Aorta (tissue), 5 donors: ENCODE measurements around the gene REXO1. TPM values are rescaled to one million over a fixed set of nuclear protein-coding genes. Genes with fewer than 3 reads are reported as not detected.

Experiments
- ATAC-seq: fragments of 200-7000 bp; cut with Tn5 transposase; one replicate; pipeline ENCODE4 v1.9.1; 2022; ENCODE audit warnings: moderate library complexity; ENCODE audit not compliant: low FRiP score
- DNase-seq, 2 donors: peaks; one replicate each; pipeline ENCODE4 v3.0.0-alpha.2; 2020
- H3K27ac ChIP-seq, 2 donors: one replicate each; pipeline ENCODE4 v1.5.1; 2013; ENCODE audit warnings: low read length in 2 of 2, mild to moderate bottlenecking in 2 of 2, moderate library complexity in 2 of 2, control low read depth in 1 of 2, inconsistent platforms in 1 of 2, low read depth in 1 of 2
- H3K27me3 ChIP-seq, 2 donors: one replicate each; pipeline ENCODE4 v1.6.1; 2013; ENCODE audit warnings: control low read depth in 1 of 2, low read length in 1 of 2, mild to moderate bottlenecking in 1 of 2, moderate library complexity in 1 of 2; ENCODE audit not compliant: insufficient read depth in 2 of 2, control insufficient read depth in 1 of 2
- H3K36me3 ChIP-seq, 2 donors: one replicate each; pipeline ENCODE4 v1.6.1; 2013; ENCODE audit warnings: control low read depth in 1 of 2, low read length in 1 of 2, mild to moderate bottlenecking in 1 of 2; ENCODE audit not compliant: insufficient read depth in 2 of 2, control insufficient read depth in 1 of 2
- H3K4me1 ChIP-seq, 2 donors: one replicate each; pipeline ENCODE4 v1.6.1; 2013; ENCODE audit warnings: low read length in 2 of 2, control low read depth in 1 of 2, mild to moderate bottlenecking in 1 of 2, moderate library complexity in 1 of 2; ENCODE audit not compliant: insufficient read depth in 2 of 2, control insufficient read depth in 1 of 2
- H3K4me3 ChIP-seq, 2 donors: one replicate each; pipeline ENCODE4 v1.5.1; 2013; ENCODE audit warnings: low read length in 2 of 2, control low read depth in 1 of 2, mild to moderate bottlenecking in 1 of 2
- H3K9me3 ChIP-seq: one replicate; pipeline ENCODE4 v1.6.1; 2013; ENCODE audit warnings: mild to moderate bottlenecking, low read length; ENCODE audit not compliant: control insufficient read depth
- WGBS, 2 donors: extraction: QIAGEN DNeasy Blood & Tissue Kit; methylation state at CpG; one replicate each; pipeline ENCODE4 v1.1.7; 2013; 5-methylcytosine and 5-hydroxymethylcytosine counted together
- intact Hi-C, 2 donors: fragments of 100-400 bp; cut with DNase I; formaldehyde crosslinking; loops; one replicate each; pipeline versions ENCODE4 v1.14.2 to v1.15.0; 2022
- polyA plus RNA-seq, 2 donors: library from polyadenylated mRNA; stranded (reverse); fragments of 200-250 nt; gene quantifications; one replicate each; pipeline ENCODE4 v1.2.3, GENCODE V29; 2013
- total RNA-seq, 2 donors: library from RNA; stranded (reverse); fragmentation: NEBNext Ultra II Directional; extraction: Animal tissue kit (Norgen Biotek cat#: 25700); gene quantifications; one replicate each; pipeline ENCODE4 v1.2.1, GENCODE V29; 2021
- donor health status: healthy with polysubstance abuse.
- donor health status: Bipolar disorder and iron deficiency.
- donor health status: DM: no; HTN: no; CAD: no.
- donor health status: DM: no; HTN: no; CAD: no.
- donor health status: DM: yes; HTN: yes; CAD: no.

Gene REXO1
- total and polyA plus RNA-seq, 4 donors, result 4.8 to 29.9 (median 26.7) TPM

GRCh38 chr19:1853295-1854038 lies 5.2 kb upstream of the REXO1 start:
- Histone ChIP-seq H3K27ac (no peak overlapping the region), H3K4me1 (no peaks in the 10 kb centered on the region), H3K4me3 (no peak overlapping the region), H3K9me3 (no peaks in the 10 kb centered on the region), H3K27me3 (no peaks in the 10 kb centered on the region), H3K36me3 (no peaks in the 10 kb centered on the region)
- ATAC-seq, result peak; percentile 52
- intact Hi-C loops, result no loop called here
- DNase-seq, result peak; percentile 86 to 90
- 36 to 38% methylated on average over 27 of the region's 27 CpGs for WGBS, 2 donors

DNA sequence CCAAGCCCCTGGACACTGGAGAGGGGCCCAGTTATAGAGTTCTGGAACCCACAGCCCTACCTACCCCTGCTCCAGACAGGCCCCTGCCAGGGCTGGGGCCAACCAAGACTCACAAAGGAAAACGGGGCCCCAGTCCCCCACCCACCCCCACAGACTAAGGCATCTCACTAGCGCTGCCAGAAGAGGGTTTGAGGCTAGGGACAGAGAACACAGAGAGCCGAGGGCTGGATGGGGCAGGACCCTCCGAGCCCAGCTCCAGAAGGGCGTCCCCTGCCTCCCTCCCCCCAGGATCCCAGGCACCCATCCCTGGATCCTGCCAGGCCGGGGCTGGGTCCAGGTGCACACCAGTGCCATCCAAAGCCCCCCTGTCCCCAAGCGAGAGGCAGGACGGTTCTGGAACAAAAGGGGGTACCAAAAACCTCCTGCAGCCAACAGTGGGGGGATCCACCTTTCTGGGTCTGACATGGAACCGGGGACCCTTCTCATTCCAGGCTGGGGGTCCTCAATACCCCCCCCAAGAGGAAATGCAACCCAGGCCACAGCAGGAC lies 4.4 kb upstream of the REXO1 start:
- Histone ChIP-seq H3K4me3 (no peak overlapping the region), H3K36me3 (no peaks in the 10 kb centered on the region), H3K27me3 (no peaks in the 10 kb centered on the region), H3K4me1 (no peaks in the 10 kb centered on the region), H3K9me3 (no peaks in the 10 kb centered on the region), H3K27ac (no peak overlapping the region)
- intact Hi-C loops, result no loop called here
- 81 to 82% methylated on average over 9 of the region's 9 CpGs for WGBS, 2 donors
- DNase-seq (no peak), ATAC-seq (no peak)

DNA sequence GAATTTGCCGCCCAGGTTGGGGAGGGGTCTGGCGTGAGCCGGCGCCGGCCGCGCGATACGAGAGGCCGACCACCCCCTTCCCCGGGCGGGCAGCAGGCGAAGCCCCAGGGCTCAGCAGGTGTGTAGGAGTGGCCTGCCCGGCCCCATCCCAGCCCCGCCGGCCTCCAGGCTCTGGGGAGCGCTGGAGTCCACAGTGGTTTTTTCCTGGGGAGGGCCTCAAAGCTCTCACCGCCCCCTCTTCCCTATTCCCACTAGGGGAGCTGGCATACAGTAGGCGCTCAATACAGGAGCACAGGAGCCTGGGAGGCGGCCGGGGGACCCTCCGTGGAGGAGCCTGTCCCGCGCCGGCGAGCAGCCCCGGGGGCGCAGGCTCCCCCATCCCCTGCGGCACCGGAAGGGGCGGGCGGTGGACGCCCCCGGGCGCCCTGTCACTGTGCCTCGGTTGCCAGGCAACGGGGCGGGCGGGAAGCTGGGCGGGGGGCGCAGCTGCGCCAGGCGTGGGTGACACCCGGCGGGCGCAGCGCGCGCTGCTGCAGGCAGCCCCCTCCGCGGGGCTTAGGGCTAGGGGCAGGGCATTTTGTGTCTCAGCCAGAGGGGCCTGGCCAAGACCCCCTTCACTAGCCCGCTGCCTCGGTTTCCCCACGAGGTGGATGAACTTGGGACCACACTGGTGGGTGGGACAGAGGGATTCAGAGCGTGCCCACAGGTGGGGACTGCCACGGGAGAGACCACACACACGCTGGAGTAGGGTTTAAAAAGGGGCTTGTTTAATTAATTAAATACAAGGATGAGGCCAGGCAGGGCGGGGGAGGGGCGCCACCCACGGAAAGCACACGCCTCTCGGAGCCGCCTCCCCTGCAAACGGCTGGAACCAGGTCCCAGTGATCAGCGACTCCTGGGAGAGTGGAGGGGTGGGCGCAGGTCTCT lies 3.6 kb upstream of the REXO1 start:
- ATAC-seq (no peak), DNase-seq (no peak)
- Histone ChIP-seq H3K9me3 (no peaks in the 10 kb centered on the region), H3K27me3 (no peaks in the 10 kb centered on the region), H3K36me3 (no peaks in the 10 kb centered on the region), H3K27ac (no peak overlapping the region), H3K4me1 (peaks cover 0 to 3% of the 10 kb centered on the region in 2 donors), H3K4me3 (no peak overlapping the region)
- WGBS, 2 donors, result 37 to 44% methylated on average over 53 to 66 of the region's 66 CpGs
- intact Hi-C loops, result no loop called here

DNA sequence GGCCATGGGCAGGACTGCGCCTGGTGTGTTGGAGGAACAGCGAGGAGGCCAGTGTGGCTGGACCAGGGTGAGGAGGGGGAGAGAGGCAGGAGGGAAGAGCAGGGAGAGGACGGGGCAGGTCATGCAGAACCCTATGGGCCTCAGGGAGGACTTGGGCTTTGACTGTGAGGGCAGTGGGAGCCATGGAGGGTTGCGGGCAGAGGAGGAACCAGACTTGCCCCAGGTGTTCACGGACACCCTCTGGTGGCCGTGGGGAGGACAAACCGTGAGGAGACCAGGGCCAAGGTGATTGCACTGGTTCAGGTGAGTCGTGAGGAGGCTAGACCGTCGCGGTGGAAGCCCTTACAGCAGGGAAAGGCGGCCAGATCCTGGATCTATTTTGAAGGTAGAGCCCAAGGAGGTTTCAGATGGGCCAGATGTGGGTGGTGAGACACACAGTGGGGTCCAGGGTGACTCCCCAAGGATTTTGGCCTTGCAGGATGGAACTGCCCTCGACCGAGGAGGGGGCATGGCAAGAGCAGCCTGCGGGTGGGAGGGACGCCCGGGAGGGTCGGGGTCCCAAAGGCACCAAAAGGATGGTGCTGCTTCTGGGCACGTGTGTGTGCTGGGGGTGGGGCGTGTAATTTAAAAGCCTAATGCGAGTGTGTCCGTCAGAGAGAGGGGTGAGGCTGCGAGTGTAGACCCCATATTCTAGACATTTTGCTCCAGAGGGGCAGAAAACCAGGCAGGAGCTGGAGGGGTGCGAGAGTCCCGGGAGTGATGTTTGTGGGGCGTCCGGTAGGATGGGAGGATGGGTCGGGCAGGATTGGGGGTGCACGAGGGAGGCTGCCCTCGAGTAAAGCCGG lies 2.7 kb upstream of the REXO1 start:
- peaks cover 0 to 3% of the 10 kb centered on the region in 2 donors for H3K4me1 ChIP-seq
- DNase-seq (no peak), ATAC-seq (no peak)
- H3K36me3 ChIP-seq, result no peaks in the 10 kb centered on the region
- no peak overlapping the region for H3K27ac ChIP-seq
- H3K27me3 ChIP-seq, result no peaks in the 10 kb centered on the region
- H3K4me3 ChIP-seq, result no peak overlapping the region
- intact Hi-C loops, result no loop called here
- no peaks in the 10 kb centered on the region for H3K9me3 ChIP-seq
- WGBS, 2 donors, result 74 to 76% methylated on average over 29 to 31 of the region's 31 CpGs

GRCh38 chr19:1849886-1850398 lies 1.7 kb upstream of the REXO1 start:
- Histone ChIP-seq H3K27ac (no peak overlapping the region), H3K9me3 (no peaks in the 10 kb centered on the region), H3K4me3 (no peak overlapping the region), H3K36me3 (no peaks in the 10 kb centered on the region), H3K27me3 (no peaks in the 10 kb centered on the region), H3K4me1 (peaks cover 0 to 3% of the 10 kb centered on the region in 2 donors)
- 86 to 90% methylated on average over 10 of the region's 10 CpGs for WGBS, 2 donors
- intact Hi-C loops, result no loop called here
- DNase-seq, result no peak
- no peak for ATAC-seq

DNA sequence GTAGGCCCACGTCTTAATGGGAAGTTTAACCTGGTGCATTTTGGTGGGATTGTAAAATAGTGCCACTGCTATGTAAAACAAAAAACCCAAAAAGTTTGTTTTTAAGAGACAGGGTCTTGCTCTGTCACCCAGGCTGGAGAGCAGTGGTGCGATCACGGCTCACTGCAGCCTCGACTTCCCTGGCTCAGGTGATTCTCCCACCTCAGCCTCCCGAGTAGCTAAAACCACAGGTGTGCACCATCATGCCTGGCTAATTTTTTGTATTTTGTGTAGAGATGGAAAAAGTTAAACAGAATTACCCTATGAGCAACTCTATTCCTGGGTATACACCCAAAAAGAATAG lies 820 bp upstream of the REXO1 start:
- Histone ChIP-seq H3K4me1 (peaks cover 0 to 3% of the 10 kb centered on the region in 2 donors), H3K27me3 (no peaks in the 10 kb centered on the region)

GRCh38 chr19:1847684-1848398 lies 442 bp downstream of the REXO1 start:
- H3K4me1 ChIP-seq, result peaks cover 0 to 3% of the 10 kb centered on the region in 2 donors
- DNase-seq (peak in 1 of 2 donors; percentile 84), ATAC-seq (no peak)
- H3K27me3 ChIP-seq, result no peaks in the 10 kb centered on the region
- no peaks in the 10 kb centered on the region for H3K36me3 ChIP-seq
- H3K27ac ChIP-seq, result peak overlapping the region; percentile 77 to 96
- intact Hi-C loops, result no loop called here
- no peaks in the 10 kb centered on the region for H3K9me3 ChIP-seq
- WGBS, 2 donors, result 0 to 1% methylated on average over 43 to 72 of the region's 72 CpGs
- peak overlapping the region; percentile 87 to 91 for H3K4me3 ChIP-seq

More for the DNA sequence above, 820 bp upstream of the REXO1 start:
- Histone ChIP-seq H3K9me3 (no peaks in the 10 kb centered on the region), H3K4me3 (no peak overlapping the region), H3K27ac (no peak overlapping the region), H3K36me3 (no peaks in the 10 kb centered on the region)
- ATAC-seq (no peak), DNase-seq (no peak)
- intact Hi-C loops, result no loop called here
- 68 to 79% methylated on average over 5 of the region's 5 CpGs for WGBS, 2 donors

GRCh38 chr19:1847348-1847683 lies 967 bp downstream of the REXO1 start:
- no peak for ATAC-seq
- Histone ChIP-seq H3K36me3 (no peaks in the 10 kb centered on the region), H3K4me3 (peak overlapping the region in 1 of 2 donors; percentile 91), H3K9me3 (no peaks in the 10 kb centered on the region), H3K4me1 (peaks cover 0 to 3% of the 10 kb centered on the region in 2 donors), H3K27me3 (no peaks in the 10 kb centered on the region), H3K27ac (no peak overlapping the region)
- DNase-seq, result no peak
- 10 to 11% methylated on average over 12 of the region's 12 CpGs for WGBS, 2 donors
- intact Hi-C loops, result no loop called here
